HEK293T (cell line): ENCODE results near the gene NDUFV1.
"Not testable (repeated sequence)": the region's sequence is repeated elsewhere in the genome, so short reads cannot be mapped to it uniquely, and the experiment has no call there.

Source experiments
- CTCF ChIA-PET: fragments of 350-600 bp; formaldehyde crosslinking; extraction: SDS; loops from one replicate; lab custom pipeline; 2021; ENCODE audit warnings: antibody characterized with exemption, inconsistent platforms; lab: Yijun Ruan, JAX
- POLR2A ChIA-PET: fragments of 350-600 bp; formaldehyde crosslinking; extraction: SDS; loops from one replicate; lab custom pipeline; 2020; ENCODE audit warnings: antibody characterized with exemption, inconsistent platforms; lab: Yijun Ruan, JAX
- DNase-seq: peaks from one replicate; pipeline ENCODE4 v3.0.0; 2012; ENCODE audit warnings: mixed read lengths; ENCODE audit errors: extremely low spot score
- ARNT ChIP-seq: fragments of 450-650 bp; IDR thresholded peaks from 2 replicates; pipeline ENCODE4 v1.6.1; 2017; ENCODE audit warnings: mild to moderate bottlenecking
- BHLHE40 ChIP-seq: fragments of 450-650 bp; IDR thresholded peaks from 2 replicates; pipeline ENCODE4 v1.6.1; 2016; ENCODE audit warnings: mild to moderate bottlenecking, moderate library complexity, borderline replicate concordance
- CTBP1 ChIP-seq: fragments of 450-650 bp; IDR thresholded peaks from 2 replicates; pipeline ENCODE4 v1.6.1; 2016; ENCODE audit warnings: borderline replicate concordance
- ELF4 ChIP-seq: fragments of 450-650 bp; IDR thresholded peaks from 2 replicates; pipeline ENCODE4 v1.6.1; 2017; ENCODE audit warnings: antibody characterized with exemption
- FOXA1 ChIP-seq: fragments of 450-650 bp; IDR thresholded peaks from 2 replicates; pipeline ENCODE4 v1.6.1; 2016; ENCODE audit warnings: mild to moderate bottlenecking
- FOXK2 ChIP-seq: fragments of 450-650 bp; IDR thresholded peaks from 2 replicates; pipeline ENCODE4 v1.6.1; 2016; ENCODE audit warnings: mild to moderate bottlenecking
- FOXM1 ChIP-seq: fragments of 450-650 bp; IDR thresholded peaks from 2 replicates; pipeline ENCODE4 v1.6.1; 2017; ENCODE audit warnings: mild to moderate bottlenecking, borderline replicate concordance
- HDGF ChIP-seq: fragments of 450-650 bp; IDR thresholded peaks from 2 replicates; pipeline ENCODE4 v1.6.1; 2017; ENCODE audit warnings: antibody characterized with exemption, borderline replicate concordance
- L3MBTL2 ChIP-seq: fragments of 450-650 bp; conservative IDR thresholded peaks from 2 replicates; pipeline ENCODE4 v1.6.1; 2016; ENCODE audit warnings: mild to moderate bottlenecking
- LEF1 ChIP-seq: fragments of 450-650 bp; IDR thresholded peaks from 2 replicates; pipeline ENCODE4 v1.6.1; 2017; ENCODE audit warnings: mild to moderate bottlenecking, borderline replicate concordance
- NFRKB ChIP-seq: fragments of 450-650 bp; IDR thresholded peaks from 2 replicates; pipeline ENCODE4 v1.6.1; 2016; ENCODE audit warnings: mild to moderate bottlenecking, moderate library complexity
- PKNOX1 ChIP-seq: fragments of 450-650 bp; IDR thresholded peaks from 2 replicates; pipeline ENCODE4 v1.6.1; 2016
- SP1 ChIP-seq: fragments of 450-650 bp; IDR thresholded peaks from 2 replicates; pipeline ENCODE4 v1.6.1; 2017
- SUZ12 ChIP-seq: fragments of 450-650 bp; IDR thresholded peaks from 2 replicates; pipeline ENCODE4 v1.6.1; 2016; ENCODE audit warnings: mild to moderate bottlenecking
- TARDBP ChIP-seq: fragments of 450-650 bp; IDR thresholded peaks from 2 replicates; pipeline ENCODE4 v1.6.1; 2016
- ZNF384 ChIP-seq: fragments of 450-650 bp; IDR thresholded peaks from 2 replicates; pipeline ENCODE4 v1.6.1; 2016

NDUFV1 gene

GRCh38 chr11:67632982-67633755, 26.4 kb downstream of the NDUFV1 start:
- DNase-seq, result no peak
- ChIA-PET CTCF (no interaction called here), POLR2A (no interaction called here)
- TF ChIP-seq BHLHE40 (no peak), NFRKB (no peak), FOXK2 (no peak), FOXM1 (no peak), ZNF384 (no peak), ARNT (no peak), HDGF (no peak), TARDBP (no peak), PKNOX1 (no peak), L3MBTL2 (no peak), CTBP1 (no peak), LEF1 (no peak)

- no peak for TF ChIP-seq NFRKB
- TF ChIP-seq HDGF, result no peak
- TF ChIP-seq SP1, result no peak
- TF ChIP-seq ELF4, result no peak
- TF ChIP-seq BHLHE40, result no peak
- no peak for TF ChIP-seq FOXK2
- no peak for TF ChIP-seq LEF1
- no peak for TF ChIP-seq L3MBTL2
- no peak for TF ChIP-seq ZNF384
- TF ChIP-seq SUZ12, result no peak
- no peak for TF ChIP-seq ARNT
- no peak for TF ChIP-seq FOXM1
- TF ChIP-seq FOXA1, result no peak
- TF ChIP-seq PKNOX1, result no peak
- TF ChIP-seq TARDBP, result no peak
- DNase-seq, result no peak
- POLR2A ChIA-PET, result no interaction called here
- CTCF ChIA-PET, result no interaction called here
These were observed 27.1 kb downstream of the NDUFV1 start for GRCh38 chr11:67633758-67634365.

- TF ChIP-seq LEF1 (no peak), FOXK2 (no peak), HDGF (no peak), SUZ12 (no peak), FOXA1 (no peak), PKNOX1 (no peak), FOXM1 (no peak), ZNF384 (no peak)
- DNase-seq, result no peak
- CTCF ChIA-PET, result no interaction called here
- POLR2A ChIA-PET, result no interaction called here
These were observed 27.9 kb downstream of the NDUFV1 start for GRCh38 chr11:67634366-67635230.

- no peak for DNase-seq
- POLR2A ChIA-PET, result no interaction called here
- CTCF ChIA-PET, result no interaction called here
- no peak for TF ChIP-seq HDGF
- no peak for TF ChIP-seq PKNOX1
- no peak for TF ChIP-seq FOXK2
- TF ChIP-seq TARDBP, result no peak
- TF ChIP-seq L3MBTL2, result no peak
- TF ChIP-seq CTBP1, result no peak
- no peak for TF ChIP-seq LEF1
- no peak for TF ChIP-seq SP1
- no peak for TF ChIP-seq FOXA1
- no peak for TF ChIP-seq SUZ12
- no peak for TF ChIP-seq FOXM1
These were observed 28.4 kb downstream of the NDUFV1 start for GRCh38 chr11:67635231-67635521.

GRCh38 chr11:67636962-67637361, 30.2 kb downstream of the NDUFV1 start:
- DNase-seq, result no peak
- POLR2A ChIA-PET, result no interaction called here
- CTCF ChIA-PET, result no interaction called here

GRCh38 chr11:67637441-67637840, 30.7 kb downstream of the NDUFV1 start:
- CTCF ChIA-PET, POLR2A ChIA-PET, DNase-seq: not testable (repeated sequence)

More at GRCh38 chr11:67636962-67637361, 30.2 kb downstream of the NDUFV1 start:
- TF ChIP-seq CTBP1, result no peak
- TF ChIP-seq TARDBP, result no peak
- no peak for TF ChIP-seq PKNOX1
- no peak for TF ChIP-seq ELF4
- TF ChIP-seq FOXK2, result no peak
- TF ChIP-seq ARNT, result no peak
- TF ChIP-seq L3MBTL2, result no peak
